Lower lobe of right lung (tissue), 2 donors: Measurements from ENCODE around the gene KRT5. TPM values are rescaled to one million over a fixed set of nuclear protein-coding genes. Genes with fewer than 3 reads are reported as not detected.

Experiments used
- ATAC-seq, 2 donors: fragments of 200-7000 bp; cut with Tn5 transposase; one replicate each; pipeline ENCODE4 v1.9.1; 2020 to 2022; ENCODE audit warnings: mild to moderate bottlenecking in 2 of 2, moderate library complexity in 2 of 2
- DNase-seq: peaks from one replicate; pipeline ENCODE4 v3.0.0-alpha.2; 2020
- H3K27ac ChIP-seq: fragments of 200-600 bp; one replicate; pipeline ENCODE4 v1.8.0; 2022
- H3K27me3 ChIP-seq: fragments of 200-600 bp; one replicate; pipeline ENCODE4 v1.8.0; 2022; ENCODE audit warnings: low read depth
- H3K36me3 ChIP-seq: fragments of 200-600 bp; one replicate; pipeline ENCODE4 v1.8.0; 2022; ENCODE audit warnings: mild to moderate bottlenecking
- H3K4me1 ChIP-seq: fragments of 200-600 bp; one replicate; pipeline ENCODE4 v1.8.0; 2022
- H3K4me3 ChIP-seq: fragments of 200-600 bp; one replicate; pipeline ENCODE4 v1.8.0; 2022; ENCODE audit warnings: mild to moderate bottlenecking
- H3K9me3 ChIP-seq: fragments of 200-600 bp; one replicate; pipeline ENCODE4 v1.8.0; 2022
- CTCF ChIP-seq: fragments of 200-600 bp; IDR thresholded peaks from one replicate; pipeline ENCODE4 v1.8.0; 2022; ENCODE audit warnings: antibody characterized with exemption, mild to moderate bottlenecking
- intact Hi-C: fragments of 100-400 bp; cut with DNase I; formaldehyde crosslinking; loops from one replicate; pipeline ENCODE4 v1.11.0; 2022
- long read RNA-seq: library from polyadenylated mRNA; unstranded; transcript quantifications from one replicate; pipeline ENCODE4 v2.0.0, GENCODE V29; 2021
- total RNA-seq: library from RNA; stranded (reverse); fragmentation: NEBNext Ultra II Directional; extraction: Animal tissue kit (Norgen Biotek cat#: 25700); gene quantifications from one replicate; pipeline ENCODE4 v1.2.1, GENCODE V29; 2021
- donor health status: DM: no; HTN: yes; CAD: no; lungs with severe emphysema.

KRT5 gene
- total RNA-seq, result 0.65 TPM
- long read RNA-seq, result 0 reads

- Histone ChIP-seq H3K36me3 (no peaks in the 10 kb centered on the region), H3K9me3 (no peaks in the 10 kb centered on the region), H3K27me3 (no peaks in the 10 kb centered on the region), H3K4me3 (no peak within 1 kb of the TSS), H3K4me1 (no peaks in the 10 kb centered on the region), H3K27ac (no peak within 1 kb of the TSS)
- no peak for ATAC-seq
- TF ChIP-seq CTCF, result no peak
- intact Hi-C loops, result no loop called here
- no peak for DNase-seq
Observed at GRCh38 chr12:52519826-52520662, at the start of gene KRT5. Gene KRT5, minus strand, starts transcription at chr12:52520394. Its CDS starts 98 bp downstream, at chr12:52520296.

GRCh38 chr12:52568111-52568510, 47.9 kb upstream of the KRT5 start:
- ATAC-seq, result no peak
- intact Hi-C loops, result no loop called here
- no peaks in the 10 kb centered on the region for H3K4me1 ChIP-seq
- H3K27ac ChIP-seq, result no peak overlapping the region
- H3K27me3 ChIP-seq, result peaks cover 57% of the 10 kb centered on the region
- no peaks in the 10 kb centered on the region for H3K9me3 ChIP-seq
- no peak overlapping the region for H3K4me3 ChIP-seq
- no peak for DNase-seq
- H3K36me3 ChIP-seq, result no peaks in the 10 kb centered on the region
- TF ChIP-seq CTCF, result no peak

GRCh38 chr12:52566847-52567291, 46.7 kb upstream of the KRT5 start:
- DNase-seq, result no peak
- intact Hi-C loops, result no loop called here

GRCh38 chr12:52564582-52564981, 44.4 kb upstream of the KRT5 start:
- no peak for TF ChIP-seq CTCF
- no peak for ATAC-seq
- H3K4me3 ChIP-seq, result no peak overlapping the region
- peaks cover 50% of the 10 kb centered on the region for H3K27me3 ChIP-seq
- no peaks in the 10 kb centered on the region for H3K36me3 ChIP-seq
- H3K27ac ChIP-seq, result no peak overlapping the region
- no peaks in the 10 kb centered on the region for H3K9me3 ChIP-seq
- H3K4me1 ChIP-seq, result no peaks in the 10 kb centered on the region
- intact Hi-C loops, result no loop called here
- DNase-seq, result no peak

More at GRCh38 chr12:52566847-52567291, 46.7 kb upstream of the KRT5 start:
- peak; percentile 47 to 55 for ATAC-seq
- Histone ChIP-seq H3K36me3 (no peaks in the 10 kb centered on the region), H3K9me3 (no peaks in the 10 kb centered on the region), H3K4me3 (no peak overlapping the region), H3K4me1 (no peaks in the 10 kb centered on the region), H3K27me3 (peaks cover 53% of the 10 kb centered on the region), H3K27ac (no peak overlapping the region)
- no peak for TF ChIP-seq CTCF

- DNase-seq (no peak), ATAC-seq (peak; percentile 66 to 68)
- TF ChIP-seq CTCF, result no peak
- no peaks in the 10 kb centered on the region for H3K36me3 ChIP-seq
- peaks cover 59% of the 10 kb centered on the region for H3K27me3 ChIP-seq
- H3K4me3 ChIP-seq, result no peak overlapping the region
- intact Hi-C loops, result no loop called here
- H3K9me3 ChIP-seq, result no peaks in the 10 kb centered on the region
- H3K27ac ChIP-seq, result no peak overlapping the region
- H3K4me1 ChIP-seq, result no peaks in the 10 kb centered on the region
Observed at GRCh38 chr12:52561880-52562449, 41.8 kb upstream of the KRT5 start.
